ENCODE data around the gene C3orf20.

GRCh38 chr3:14744556-14744955 lies 69.6 kb downstream of the C3orf20 start:
- TF ChIP-seq CTCF (IDR thresholded peaks at IDR 0.05) (no peak), EZH2 (IDR thresholded peaks at IDR 0.05; ENCODE audit: borderline replicate concordance, insufficient read depth, low read depth, low read length, poor library complexity, severe bottlenecking) (no peak)
